Measurements from ENCODE around the gene LRP1. TPM values are rescaled to one million over a fixed set of nuclear protein-coding genes. Genes with fewer than 3 reads are reported as not detected.

LRP1 gene
- total RNA-seq, 1 experiment from 2014 or later = 14.7 TPM

DNA sequence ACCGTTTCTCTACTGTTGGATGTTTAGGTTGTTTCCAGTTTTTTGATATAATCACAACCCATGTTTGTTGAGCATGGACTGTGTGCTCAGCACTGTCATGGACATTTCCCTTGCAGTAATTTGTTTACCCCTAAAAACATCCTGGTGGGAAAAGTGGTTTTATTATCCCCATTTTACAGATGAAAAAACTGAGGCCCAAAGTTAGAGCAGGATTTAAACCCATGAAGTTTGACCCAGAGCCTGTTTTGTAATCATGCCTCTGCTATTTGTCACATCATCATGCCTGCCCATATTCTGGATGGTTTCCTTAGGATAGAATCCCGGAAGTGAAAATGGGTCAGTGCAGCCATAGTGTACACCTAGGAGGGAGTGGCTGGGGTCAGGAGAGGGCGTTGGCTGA, 36.2 kb downstream of the LRP1 start:
- no peaks in the 10 kb centered on the region for H4K20me1 ChIP-seq (ENCODE audit: low read length)
- no peaks in the 10 kb centered on the region for H3K27me3 ChIP-seq (ENCODE audit: low read length)
- POLR2A ChIA-PET (ENCODE audit: unreplicated experiment) = no interaction called here
- DNase-seq = no peak
- H3K9me3 ChIP-seq (ENCODE audit: low read length) = no peaks in the 10 kb centered on the region
- H2AFZ ChIP-seq (ENCODE audit: low read length) = no peak overlapping the region
- H3K4me1 ChIP-seq (ENCODE audit: insufficient read depth, low read length) = peaks cover 35% of the 10 kb centered on the region
- H3K9ac ChIP-seq (ENCODE audit: low read length) = no peak overlapping the region
- no peaks in the 10 kb centered on the region for H3K79me2 ChIP-seq (ENCODE audit: low read length)
- no peaks in the 10 kb centered on the region for H3K9me2 ChIP-seq (replicated peaks; ENCODE audit: low read length)
- peaks cover 4% of the 10 kb centered on the region; the same call in 1 of the 2 replicates for H3K36me3 ChIP-seq (ENCODE audit: low read depth, low read length)
- CTCF ChIA-PET = no interaction called here
- BruUV-seq (replicated peaks) = no TSS peak
- H3F3A ChIP-seq (ENCODE audit: low read length, unreplicated experiment) = peaks cover 2% of the 10 kb centered on the region
- intact Hi-C loops (cut with micrococcal nuclease) = no loop called here
- H3K4me2 ChIP-seq (ENCODE audit: low read length) = no peak overlapping the region
- H3K27ac ChIP-seq (ENCODE audit: low read length) = no peak overlapping the region
- TF ChIP-seq EZH2 (IDR thresholded peaks at IDR 0.05; ENCODE audit: low read length, unreplicated experiment) (no peak), EZH2phosphoT487 (IDR thresholded peaks at IDR 0.05; ENCODE audit: borderline replicate concordance, low read length) (no peak)
- TF ChIP-seq, protein P1, sequence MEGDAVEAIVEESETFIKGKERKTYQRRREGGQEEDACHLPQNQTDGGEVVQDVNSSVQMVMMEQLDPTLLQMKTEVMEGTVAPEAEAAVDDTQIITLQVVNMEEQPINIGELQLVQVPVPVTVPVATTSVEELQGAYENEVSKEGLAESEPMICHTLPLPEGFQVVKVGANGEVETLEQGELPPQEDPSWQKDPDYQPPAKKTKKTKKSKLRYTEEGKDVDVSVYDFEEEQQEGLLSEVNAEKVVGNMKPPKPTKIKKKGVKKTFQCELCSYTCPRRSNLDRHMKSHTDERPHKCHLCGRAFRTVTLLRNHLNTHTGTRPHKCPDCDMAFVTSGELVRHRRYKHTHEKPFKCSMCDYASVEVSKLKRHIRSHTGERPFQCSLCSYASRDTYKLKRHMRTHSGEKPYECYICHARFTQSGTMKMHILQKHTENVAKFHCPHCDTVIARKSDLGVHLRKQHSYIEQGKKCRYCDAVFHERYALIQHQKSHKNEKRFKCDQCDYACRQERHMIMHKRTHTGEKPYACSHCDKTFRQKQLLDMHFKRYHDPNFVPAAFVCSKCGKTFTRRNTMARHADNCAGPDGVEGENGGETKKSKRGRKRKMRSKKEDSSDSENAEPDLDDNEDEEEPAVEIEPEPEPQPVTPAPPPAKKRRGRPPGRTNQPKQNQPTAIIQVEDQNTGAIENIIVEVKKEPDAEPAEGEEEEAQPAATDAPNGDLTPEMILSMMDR (conservative IDR thresholded peaks at IDR 0.05; ENCODE audit: low read depth, low read length) = no peak
- no peak overlapping the region for H3K4me3 ChIP-seq (ENCODE audit: low read length)
- no peak for ATAC-seq

DNA sequence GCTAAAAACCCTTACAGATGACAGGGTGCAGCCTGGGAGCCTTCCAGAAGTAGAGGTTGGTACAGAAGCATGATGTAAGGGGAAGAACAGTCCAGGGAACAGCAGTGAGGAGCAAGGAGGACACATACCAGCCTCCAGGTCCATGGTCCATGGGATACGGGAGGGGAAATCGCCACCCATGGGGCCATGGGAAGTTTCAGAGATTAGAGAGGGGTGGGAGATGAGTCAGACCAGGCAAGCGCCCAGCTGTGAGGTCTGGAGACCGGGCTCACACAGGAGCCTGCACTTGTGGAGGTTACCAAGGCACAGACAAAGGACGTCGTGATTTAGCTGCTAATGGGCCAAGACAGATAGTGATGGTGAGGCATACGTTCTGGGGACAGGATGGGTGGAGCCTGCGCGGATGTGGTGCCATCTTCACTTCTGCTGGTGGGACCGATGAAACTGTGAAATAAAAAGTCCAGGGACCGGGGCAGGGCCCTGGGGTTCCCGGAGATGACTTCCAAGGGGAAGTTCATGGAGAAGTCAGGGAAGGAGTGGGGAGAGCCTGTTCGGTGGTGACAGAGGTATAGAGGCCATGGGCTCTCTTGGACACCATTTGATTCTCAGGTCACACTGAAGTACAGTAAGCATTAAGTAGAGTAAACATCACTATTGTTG, 36.8 kb downstream of the LRP1 start:
- H3K9ac ChIP-seq (ENCODE audit: low read length) = peak overlapping the region; percentile 30; the same call in 1 of the 2 replicates
- no peaks in the 10 kb centered on the region for H3K79me2 ChIP-seq (ENCODE audit: low read length)
- peaks cover 4% of the 10 kb centered on the region; the same call in 1 of the 2 replicates for H3K36me3 ChIP-seq (ENCODE audit: low read depth, low read length)
- H3K27me3 ChIP-seq (ENCODE audit: low read length) = no peaks in the 10 kb centered on the region
- ATAC-seq (no peak; the same call in 1 of the 2 replicates), DNase-seq (no peak)
- peaks cover 35% of the 10 kb centered on the region for H3K4me1 ChIP-seq (ENCODE audit: insufficient read depth, low read length)
- intact Hi-C loops (cut with micrococcal nuclease) = loop anchor here (1.0 kb wide), 1 partner anchor 13 kb away; no protein-coding TSS in a partner anchor
- no peaks in the 10 kb centered on the region for H3K9me3 ChIP-seq (ENCODE audit: low read length)
- H3K27ac ChIP-seq (ENCODE audit: low read length) = peak overlapping the region; percentile 87
- H3K4me3 ChIP-seq (ENCODE audit: low read length) = no peak overlapping the region
- no peak for TF ChIP-seq EZH2 (IDR thresholded peaks at IDR 0.05; ENCODE audit: low read length, unreplicated experiment)
- TF ChIP-seq, protein P1 (conservative IDR thresholded peaks at IDR 0.05; ENCODE audit: low read depth, low read length) = no peak
- no peak for TF ChIP-seq EZH2phosphoT487 (IDR thresholded peaks at IDR 0.05; ENCODE audit: borderline replicate concordance, low read length)
- no peak overlapping the region for H2AFZ ChIP-seq (ENCODE audit: low read length)
- BruUV-seq (replicated peaks) = no TSS peak
- H3K9me2 ChIP-seq (replicated peaks; ENCODE audit: low read length) = no peaks in the 10 kb centered on the region
- POLR2A ChIA-PET (ENCODE audit: unreplicated experiment) = no interaction called here
- peaks cover 2% of the 10 kb centered on the region for H3F3A ChIP-seq (ENCODE audit: low read length, unreplicated experiment)
- CTCF ChIA-PET = interaction anchor here (1.2 kb wide), 1 partner anchor 11 kb away, joined by 4 read pairs; no protein-coding TSS in a partner anchor
- H3K4me2 ChIP-seq (ENCODE audit: low read length) = peak overlapping the region; percentile 77
- H4K20me1 ChIP-seq (ENCODE audit: low read length) = no peaks in the 10 kb centered on the region

DNA sequence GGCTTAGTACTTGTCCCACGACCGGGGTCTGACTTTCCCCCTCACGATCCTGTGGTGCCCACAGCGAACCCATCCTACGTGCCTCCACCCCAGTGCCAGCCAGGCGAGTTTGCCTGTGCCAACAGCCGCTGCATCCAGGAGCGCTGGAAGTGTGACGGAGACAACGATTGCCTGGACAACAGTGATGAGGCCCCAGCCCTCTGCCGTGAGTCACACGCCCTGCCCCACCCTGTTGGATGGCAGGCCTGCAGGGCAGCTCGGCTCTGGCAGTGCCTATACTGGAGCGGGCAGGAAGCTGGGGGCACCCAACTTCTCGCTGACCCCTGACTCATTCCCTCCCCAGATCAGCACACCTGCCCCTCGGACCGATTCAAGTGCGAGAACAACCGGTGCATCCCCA, 37.5 kb downstream of the LRP1 start:
- H3K79me2 ChIP-seq (ENCODE audit: low read length) = no peaks in the 10 kb centered on the region
- no peaks in the 10 kb centered on the region for H3K9me3 ChIP-seq (ENCODE audit: low read length)
- POLR2A ChIA-PET (ENCODE audit: unreplicated experiment) = interaction anchor here (0.5 kb wide), 1 partner anchor 144 kb away, joined by 3 read pairs; no protein-coding TSS in a partner anchor
- ATAC-seq (peak; percentile 89), DNase-seq (peak; percentile 92)
- H3K36me3 ChIP-seq (ENCODE audit: low read depth, low read length) = peaks cover 4% of the 10 kb centered on the region; the same call in 1 of the 2 replicates
- TF ChIP-seq EZH2 (IDR thresholded peaks at IDR 0.05; ENCODE audit: low read length, unreplicated experiment) (no peak), EZH2phosphoT487 (IDR thresholded peaks at IDR 0.05; ENCODE audit: borderline replicate concordance, low read length) (no peak)
- TF ChIP-seq, protein P1 (conservative IDR thresholded peaks at IDR 0.05; ENCODE audit: low read depth, low read length) = no peak
- peak overlapping the region; percentile 68 for H3K9ac ChIP-seq (ENCODE audit: low read length)
- peak overlapping the region; percentile 87 for H3K27ac ChIP-seq (ENCODE audit: low read length)
- H2AFZ ChIP-seq (ENCODE audit: low read length) = no peak overlapping the region
- H4K20me1 ChIP-seq (ENCODE audit: low read length) = no peaks in the 10 kb centered on the region
- peak overlapping the region; percentile 77 for H3K4me2 ChIP-seq (ENCODE audit: low read length)
- BruUV-seq (replicated peaks) = no TSS peak
- intact Hi-C loops (cut with micrococcal nuclease) = loop anchor here (1.0 kb wide), 1 partner anchor 13 kb away; no protein-coding TSS in a partner anchor
- no peaks in the 10 kb centered on the region for H3K27me3 ChIP-seq (ENCODE audit: low read length)
- CTCF ChIA-PET = interaction anchor here (1.2 kb wide), 1 partner anchor 10 kb away, joined by 4 read pairs; no protein-coding TSS in a partner anchor
- H3K4me3 ChIP-seq (ENCODE audit: low read length) = peak overlapping the region; percentile 21; the same call in 1 of the 2 replicates
- H3K4me1 ChIP-seq (ENCODE audit: insufficient read depth, low read length) = peaks cover 35% of the 10 kb centered on the region
- peaks cover 2% of the 10 kb centered on the region for H3F3A ChIP-seq (ENCODE audit: low read length, unreplicated experiment)
- no peaks in the 10 kb centered on the region for H3K9me2 ChIP-seq (replicated peaks; ENCODE audit: low read length)
